HG02571 (cell line): ENCODE results near the gene MAB21L4.
"Not testable (repeated sequence)": the region's sequence is repeated elsewhere in the genome, so short reads cannot be mapped to it uniquely, and the experiment has no call there.

Experiments used
- ATAC-seq: cut with Tn5 transposase; IDR thresholded peaks from one replicate; pipeline ENCODE4 v1.9.1; 2021; ENCODE audit warnings: mild to moderate bottlenecking, moderate library complexity; ENCODE audit not compliant: unreplicated experiment

Gene MAB21L4

DNA sequence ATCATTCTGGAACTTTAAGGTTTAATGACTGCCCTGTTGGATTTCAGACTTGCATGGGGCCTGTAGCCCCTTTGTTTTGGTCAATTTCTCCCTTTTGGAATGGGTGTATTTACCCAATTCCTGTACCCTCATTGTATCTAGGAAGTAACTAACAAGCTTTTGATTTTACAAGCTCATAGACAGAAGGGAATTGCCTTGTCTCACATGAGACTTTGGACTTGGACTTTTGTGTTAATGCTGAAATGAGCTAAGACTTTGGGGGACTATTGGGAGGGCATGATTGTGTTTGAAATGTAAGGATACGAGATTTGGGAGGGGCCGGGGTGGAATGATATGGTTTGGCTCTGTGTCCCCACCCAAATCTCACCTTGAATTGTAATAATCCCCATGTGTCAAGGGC lies 49.6 kb downstream of the MAB21L4 start:
- ATAC-seq = not testable (repeated sequence)

- no peak for ATAC-seq
Measured at GRCh38 chr2:240840435-240841060, 55.4 kb downstream of the MAB21L4 start.

GRCh38 chr2:240839152-240840143 lies 56.5 kb downstream of the MAB21L4 start:
- ATAC-seq = no peak

- ATAC-seq = no peak
Measured at GRCh38 chr2:240837621-240838020, 58.3 kb downstream of the MAB21L4 start.

DNA sequence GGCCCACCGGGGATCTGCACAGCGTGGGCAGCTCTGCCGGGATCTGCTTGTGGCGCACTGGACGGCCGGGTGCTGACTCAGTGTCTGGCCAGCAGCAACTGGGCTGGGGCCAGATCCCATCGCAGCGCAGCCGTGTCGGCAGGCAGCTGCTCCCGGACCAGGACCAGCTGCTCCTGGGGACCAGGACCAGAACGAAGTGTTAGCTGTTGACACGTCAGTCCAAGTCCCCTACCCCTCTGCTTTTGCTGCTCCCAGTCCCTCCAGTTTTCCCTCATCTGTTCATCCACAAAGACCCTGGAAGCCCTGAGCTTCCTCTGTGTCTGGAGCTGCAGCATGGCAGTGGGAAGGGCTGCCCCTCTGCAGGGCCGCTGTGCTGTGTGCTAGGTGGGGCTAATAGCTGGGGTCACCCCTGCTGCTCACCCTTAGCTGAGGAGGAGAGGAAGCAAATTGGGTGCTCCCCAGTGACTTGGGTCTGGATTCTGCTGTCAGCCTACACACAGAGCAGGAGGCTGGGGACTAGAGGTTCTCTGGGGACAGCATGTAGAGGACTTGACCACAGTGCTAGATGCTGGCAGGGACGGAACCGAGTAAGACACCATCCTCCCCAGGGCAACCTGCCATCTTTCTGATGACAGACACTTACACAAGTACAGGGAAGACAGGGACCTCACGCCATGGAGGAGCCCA lies 59.0 kb downstream of the MAB21L4 start:
- no peak for ATAC-seq
